ENCODE results near the gene LAMB3. TPM values are rescaled to one million over a fixed set of nuclear protein-coding genes. Genes with fewer than 3 reads are reported as not detected.

Gene LAMB3
- total RNA-seq, 3 donors from 2014 or later (not counting 1 experiment from before 2014, with no cell fraction given): 1.2 to 2.3 (median 1.4) TPM

DNA sequence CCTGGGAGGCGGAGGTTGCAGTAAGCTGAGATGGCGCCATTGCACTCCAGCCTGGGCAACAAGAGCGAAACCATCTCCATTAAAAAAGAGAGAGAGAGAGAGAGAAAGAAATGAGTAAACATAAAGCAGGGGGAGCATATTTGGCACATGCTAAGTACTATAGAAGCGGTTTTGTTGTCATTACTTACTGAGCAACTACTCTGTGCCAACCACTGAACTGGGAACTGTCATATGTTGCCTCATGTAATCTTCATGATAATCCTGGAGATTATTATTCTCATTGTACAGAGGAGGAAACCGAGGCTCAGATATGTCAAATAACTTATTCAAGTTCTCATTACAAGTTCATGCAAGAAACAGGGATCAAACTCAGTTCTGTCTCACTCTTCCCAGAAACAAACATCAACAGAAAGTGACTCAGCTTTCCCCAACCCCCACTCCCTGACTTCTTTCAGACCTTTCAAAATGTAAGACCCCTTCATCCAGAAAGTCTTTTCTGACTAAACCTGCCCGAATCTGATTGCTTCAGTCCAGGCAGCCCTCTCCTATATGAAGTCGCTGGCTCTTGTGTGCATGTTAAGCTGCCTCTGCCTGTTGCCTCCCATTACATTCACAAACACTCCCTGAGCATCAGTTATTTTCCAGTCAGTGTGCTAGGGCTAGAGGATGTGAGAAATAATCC, 23.5 kb downstream of the LAMB3 start:
- no peaks in the 10 kb centered on the region for H3K4me1 Mint-ChIP-seq
- no peaks in the 10 kb centered on the region for H3K36me3 Mint-ChIP-seq
- H3K9me3 Mint-ChIP-seq: no peaks in the 10 kb centered on the region
- ATAC-seq (no peak), DNase-seq (no peak)
- intact Hi-C loops (cut with micrococcal nuclease): loop anchor here (5.0 kb wide), 1 partner anchor 61 kb away; no protein-coding TSS in a partner anchor
- H3K27me3 Mint-ChIP-seq (ENCODE audit: low read depth in 2 of 2): peaks cover 0 to 7% of the 10 kb centered on the region in 2 donors
- Histone ChIP-seq H3K27ac (ENCODE audit: low read length) (no peak overlapping the region), H3K4me3 (ENCODE audit: low read length) (no peak overlapping the region), H3K4me1 (ENCODE audit: control insufficient read depth, insufficient read depth, low read length) (peaks cover 7% of the 10 kb centered on the region), H3K27me3 (ENCODE audit: control insufficient read depth, insufficient read depth, low read length) (no peaks in the 10 kb centered on the region), H3K36me3 (ENCODE audit: control insufficient read depth, insufficient read depth, low read length) (no peaks in the 10 kb centered on the region), H3K9me3 (ENCODE audit: control insufficient read depth, insufficient read depth, low read length) (no peaks in the 10 kb centered on the region)
- TF ChIP-seq CTCF (IDR thresholded peaks at IDR 0.05): no peak
- H3K27ac Mint-ChIP-seq: no peak overlapping the region
- WGBS (ENCODE audit: insufficient coverage): 72% methylated on average over 6 of the region's 7 CpGs
- no peak overlapping the region for H3K4me3 Mint-ChIP-seq

GRCh38 chr1:209627732-209628196, 24.5 kb downstream of the LAMB3 start:
- intact Hi-C loops (cut with micrococcal nuclease): loop anchor here (5.0 kb wide), 1 partner anchor 60 kb away; no protein-coding TSS in a partner anchor
- Histone ChIP-seq H3K27me3 (ENCODE audit: control insufficient read depth, insufficient read depth, low read length) (no peaks in the 10 kb centered on the region), H3K36me3 (ENCODE audit: control insufficient read depth, insufficient read depth, low read length) (no peaks in the 10 kb centered on the region), H3K9me3 (ENCODE audit: control insufficient read depth, insufficient read depth, low read length) (no peaks in the 10 kb centered on the region), H3K4me3 (ENCODE audit: low read length) (no peak overlapping the region), H3K27ac (ENCODE audit: low read length) (no peak overlapping the region), H3K4me1 (ENCODE audit: control insufficient read depth, insufficient read depth, low read length) (peaks cover 7% of the 10 kb centered on the region)
- peak; percentile 90 for TF ChIP-seq CTCF (IDR thresholded peaks at IDR 0.05)
- Mint-ChIP-seq H3K4me3 (no peak overlapping the region), H3K27me3 (ENCODE audit: low read depth in 2 of 2) (peaks cover 0 to 6% of the 10 kb centered on the region in 2 donors), H3K9me3 (no peaks in the 10 kb centered on the region), H3K27ac (no peak overlapping the region), H3K4me1 (no peaks in the 10 kb centered on the region), H3K36me3 (no peaks in the 10 kb centered on the region)
- DNase-seq: peak; percentile 70 to 82
- 37% methylated on average over 16 of the region's 16 CpGs for WGBS (ENCODE audit: insufficient coverage)
- ATAC-seq: peak; percentile 80 to 94 (median 91)

GRCh38 chr1:209627027-209627731, 25.0 kb downstream of the LAMB3 start:
- Mint-ChIP-seq H3K27me3 (ENCODE audit: low read depth in 2 of 2) (peaks cover 0 to 3% of the 10 kb centered on the region in 2 donors), H3K4me3 (no peak overlapping the region), H3K27ac (no peak overlapping the region), H3K36me3 (no peaks in the 10 kb centered on the region), H3K4me1 (no peaks in the 10 kb centered on the region), H3K9me3 (no peaks in the 10 kb centered on the region)
- intact Hi-C loops (cut with micrococcal nuclease): loop anchor here (5.0 kb wide), 1 partner anchor 60 kb away; no protein-coding TSS in a partner anchor
- Histone ChIP-seq H3K36me3 (ENCODE audit: control insufficient read depth, insufficient read depth, low read length) (no peaks in the 10 kb centered on the region), H3K27ac (ENCODE audit: low read length) (no peak overlapping the region), H3K4me3 (ENCODE audit: low read length) (no peak overlapping the region), H3K27me3 (ENCODE audit: control insufficient read depth, insufficient read depth, low read length) (no peaks in the 10 kb centered on the region), H3K9me3 (ENCODE audit: control insufficient read depth, insufficient read depth, low read length) (no peaks in the 10 kb centered on the region), H3K4me1 (ENCODE audit: control insufficient read depth, insufficient read depth, low read length) (peaks cover 7% of the 10 kb centered on the region)
- 53% methylated on average over 16 of the region's 16 CpGs for WGBS (ENCODE audit: insufficient coverage)
- ATAC-seq: peak; percentile 16 to 34 (median 21)
- no peak for TF ChIP-seq CTCF (IDR thresholded peaks at IDR 0.05)
- DNase-seq: no peak
